GM23338 (cell line): Measurements from ENCODE around the gene ARL2. TPM values are rescaled to one million over a fixed set of nuclear protein-coding genes. Genes with fewer than 3 reads are reported as not detected.

Experiments
- ATAC-seq: fragments of 200-7000 bp; cut with Tn5 transposase; 3 replicates; pipeline ENCODE4 v1.9.1; 2020
- DNase-seq: peaks from one replicate; pipeline ENCODE4 v3.0.0-alpha.2; 2015; ENCODE audit warnings: low spot score
- H2AFZ ChIP-seq: fragments of 200-600 bp; sonication (generic); 2 replicates; pipeline ENCODE4 v1.8.0; 2016; ENCODE audit warnings: antibody characterized with exemption, mild to moderate bottlenecking, moderate library complexity
- H3F3A ChIP-seq: fragments of 200-600 bp; sonication (generic); replicated peaks from 2 replicates; pipeline ENCODE4 v1.8.0; 2017; ENCODE audit warnings: antibody characterized with exemption, mixed run types, low read depth
- H3K27ac ChIP-seq: fragments of 200-600 bp; sonication (generic); 2 replicates; pipeline ENCODE4 v1.6.1; 2016; ENCODE audit warnings: low read depth
- H3K27me3 ChIP-seq: fragments of 200-600 bp; sonication (generic); 2 replicates; pipeline ENCODE4 v1.8.0; 2016; ENCODE audit warnings: mild to moderate bottlenecking, mixed run types, moderate library complexity; ENCODE audit not compliant: insufficient read depth
- H3K36me3 ChIP-seq: fragments of 200-600 bp; sonication (generic); 2 replicates; pipeline ENCODE4 v1.8.0; 2016; ENCODE audit warnings: mild to moderate bottlenecking; ENCODE audit not compliant: insufficient read depth
- H3K4me1 ChIP-seq: fragments of 200-600 bp; sonication (generic); 2 replicates; pipeline ENCODE4 v1.8.0; 2016; ENCODE audit warnings: mild to moderate bottlenecking, moderate library complexity; ENCODE audit not compliant: insufficient read depth
- H3K4me2 ChIP-seq: fragments of 200-600 bp; sonication (generic); 2 replicates; pipeline ENCODE4 v1.7.1; 2017; ENCODE audit warnings: mixed run types
- H3K4me3 ChIP-seq: fragments of 200-600 bp; sonication (generic); 2 replicates; pipeline ENCODE4 v1.6.1; 2016; ENCODE audit warnings: mixed run types
- H3K79me2 ChIP-seq: fragments of 200-600 bp; sonication (generic); replicated peaks from 2 replicates; pipeline ENCODE4 v1.8.0; 2017; ENCODE audit warnings: mild to moderate bottlenecking; ENCODE audit not compliant: insufficient read depth
- H3K9me2 ChIP-seq: fragments of 200-600 bp; sonication (generic); 2 replicates; pipeline ENCODE4 v1.8.0; 2017; ENCODE audit not compliant: insufficient read depth
- H4K20me1 ChIP-seq: fragments of 200-600 bp; sonication (generic); replicated peaks from 2 replicates; pipeline ENCODE4 v1.8.0; 2017; ENCODE audit warnings: mild to moderate bottlenecking; ENCODE audit not compliant: insufficient read depth
- H3K27ac Mint-ChIP-seq: 2 replicates; pipeline ENCODE4 v1.8.0; 2020; ENCODE audit warnings: inconsistent platforms, mild to moderate bottlenecking, moderate library complexity, mixed read lengths
- H3K27me3 Mint-ChIP-seq: 3 replicates; pipeline ENCODE4 v1.8.0; 2022; ENCODE audit warnings: low read depth, mild to moderate bottlenecking, moderate library complexity, mixed read lengths, inconsistent platforms; ENCODE audit not compliant: insufficient read depth, poor library complexity
- H3K36me3 Mint-ChIP-seq: 3 replicates; pipeline ENCODE4 v1.8.0; 2021; ENCODE audit warnings: low read depth, mild to moderate bottlenecking, inconsistent platforms, moderate library complexity, mixed read lengths
- H3K4me1 Mint-ChIP-seq: 3 replicates; pipeline ENCODE4 v1.8.0; 2020; ENCODE audit warnings: mild to moderate bottlenecking, inconsistent platforms, mixed read lengths
- H3K4me3 Mint-ChIP-seq: 3 replicates; pipeline ENCODE4 v1.8.0; 2021; ENCODE audit warnings: moderate library complexity, mild to moderate bottlenecking, inconsistent platforms, mixed read lengths
- H3K9me3 Mint-ChIP-seq: 3 replicates; pipeline ENCODE4 v1.8.0; 2020; ENCODE audit warnings: moderate library complexity, mild to moderate bottlenecking, inconsistent platforms, mixed read lengths
- CREB1 ChIP-seq: fragments of 250-450 bp; sonication (Bioruptor Pico); IDR thresholded peaks from 2 replicates; pipeline ENCODE4 v1.5.0; 2020; ENCODE audit warnings: low read depth, mild to moderate bottlenecking, moderate library complexity
- CTCF ChIP-seq, 2 experiments: fragments of 200-600 bp in 1 of 2; sonication (generic) in 1 of 2; conservative IDR thresholded peaks; 2 replicates each; pipeline versions ENCODE4 v1.5.1 to v1.6.1; 2016 to 2017; ENCODE audit warnings: antibody characterized with exemption in 2 of 2, low read depth in 2 of 2, mild to moderate bottlenecking in 2 of 2, moderate library complexity in 1 of 2
- ETS1 ChIP-seq: IDR thresholded peaks from 2 replicates; pipeline ENCODE4 v1.6.1; 2016; ENCODE audit warnings: antibody characterized with exemption
- EZH2 ChIP-seq: fragments of 200-600 bp; sonication (generic); IDR thresholded peaks from one replicate; pipeline ENCODE4 v1.8.0; 2017; ENCODE audit warnings: antibody characterized with exemption, mild to moderate bottlenecking, low read depth; ENCODE audit not compliant: unreplicated experiment
- EZH2phosphoT487 ChIP-seq: fragments of 200-600 bp; sonication (generic); IDR thresholded peaks from one replicate; pipeline ENCODE4 v1.8.1; 2018; ENCODE audit warnings: antibody characterized with exemption; ENCODE audit not compliant: unreplicated experiment
- JUNB ChIP-seq: IDR thresholded peaks from one replicate; pipeline ENCODE4 v1.6.1; 2016; ENCODE audit warnings: antibody characterized with exemption; ENCODE audit not compliant: unreplicated experiment
- NANOG ChIP-seq: IDR thresholded peaks from 2 replicates; pipeline ENCODE4 v1.6.1; 2016; ENCODE audit warnings: antibody characterized with exemption, borderline replicate concordance
- POLR2AphosphoS5 ChIP-seq: IDR thresholded peaks from 2 replicates; pipeline ENCODE4 v1.6.1; 2016; ENCODE audit warnings: antibody characterized with exemption, low read depth
- REST ChIP-seq: IDR thresholded peaks from one replicate; pipeline ENCODE4 v1.6.1; 2018; ENCODE audit warnings: antibody characterized with exemption; ENCODE audit not compliant: unreplicated experiment
- STAT1 ChIP-seq: IDR thresholded peaks from one replicate; pipeline ENCODE4 v1.6.1; 2016; ENCODE audit warnings: antibody characterized with exemption; ENCODE audit not compliant: unreplicated experiment
- ZNF114 ChIP-seq: fragments of 250-450 bp; sonication (Bioruptor Pico); IDR thresholded peaks from 2 replicates; pipeline ENCODE4 v1.5.0; 2020; ENCODE audit warnings: mild to moderate bottlenecking, moderate library complexity
- ZNF331 ChIP-seq: fragments of 250-450 bp; sonication (Bioruptor Pico); IDR thresholded peaks from 2 replicates; pipeline ENCODE4 v1.5.0; 2020; ENCODE audit warnings: low read depth, mild to moderate bottlenecking, moderate library complexity
- ZNF462 ChIP-seq: fragments of 250-450 bp; sonication (Bioruptor Pico); IDR thresholded peaks from 2 replicates; pipeline ENCODE4 v1.5.0; 2020; ENCODE audit warnings: mild to moderate bottlenecking, moderate library complexity
- polyA plus RNA-seq: library from polyadenylated mRNA; unstranded; fragments of >200 nt; fragmentation: Nextera tagmentation; extraction: Ambion mirVana; gene quantifications from 2 replicates; pipeline ENCODE4 v1.2.1, GENCODE V29; 2016
- total RNA-seq: library from RNA; depleted of rRNA; stranded (reverse); fragments of >200 nt; shearing (Covaris generic); gene quantifications from 2 replicates; pipeline ENCODE4 v1.2.3, GENCODE V29; 2014

ARL2 gene
- total and polyA plus RNA-seq, 2 experiments from 2014 or later: 193 to 236 TPM

- no peak overlapping the region for H3K4me3 ChIP-seq
- DNase-seq (no peak), ATAC-seq (no peak)
- TF ChIP-seq CREB1 (no peak), ZNF462 (CRISPR knock-in tag) (no peak), REST (no peak), ZNF114 (CRISPR knock-in tag) (no peak), EZH2 (no peak), ETS1 (no peak), ZNF331 (CRISPR knock-in tag) (no peak), CTCF (conservative IDR thresholded peaks at IDR 0.05; ENCODE audit: low read depth in 2 of 2) (no peak), JUNB (no peak), NANOG (no peak), POLR2AphosphoS5 (no peak), EZH2phosphoT487 (no peak), STAT1 (no peak)
- Mint-ChIP-seq H3K4me3 (no peak overlapping the region), H3K9me3 (no peaks in the 10 kb centered on the region), H3K27me3 (peaks cover 2% of the 10 kb centered on the region), H3K4me1 (no peaks in the 10 kb centered on the region; the same call in 2 of the 3 replicates), H3K27ac (no peak overlapping the region), H3K36me3 (no peaks in the 10 kb centered on the region)
- H3K36me3 ChIP-seq: no peaks in the 10 kb centered on the region
- H3K4me1 ChIP-seq: no peaks in the 10 kb centered on the region
- no peak overlapping the region for H2AFZ ChIP-seq
- H3K4me2 ChIP-seq: no peak overlapping the region
- H3K27me3 ChIP-seq: no peaks in the 10 kb centered on the region
- H3K79me2 ChIP-seq: no peaks in the 10 kb centered on the region
- H3K9me2 ChIP-seq: no peaks in the 10 kb centered on the region
- 0 out of 2 replicates have a peak, but pooled peaks cover 7% of the 10 kb centered on the region for H3F3A ChIP-seq
- H4K20me1 ChIP-seq: no peaks in the 10 kb centered on the region
- H3K27ac ChIP-seq: no peak overlapping the region
Measured at GRCh38 chr11:65035579-65035978, 21.6 kb downstream of the ARL2 start.
